Endothelial cell of umbilical vein (primary cell): ENCODE measurements around the gene EEF1G. TPM values are rescaled to one million over a fixed set of nuclear protein-coding genes. Genes with fewer than 3 reads are reported as not detected.
"Not testable (repeated sequence)": the region's sequence is repeated elsewhere in the genome, so short reads cannot be mapped to it uniquely, and the experiment has no call there.

Experiments used
- BruUV-seq: library from RNA; stranded (reverse); fragments of 400-500 nt; replicated peaks from 2 replicates; lab custom pipeline; 2021; lab: Mats Ljungman, UMichigan
- CTCF ChIA-PET: fragments of 300-600, 350-600 bp; sonication (Branson Sonifier 250); formaldehyde crosslinking; loops from one replicate; lab custom pipeline; 2021; ENCODE audit warnings: antibody characterized with exemption, inconsistent platforms; lab: Charles Lee
- POLR2A ChIA-PET: fragments of 300-600, 350-600 bp; sonication (Branson Sonifier 250); formaldehyde crosslinking; loops from one replicate; lab custom pipeline; 2021; ENCODE audit warnings: antibody characterized with exemption, inconsistent platforms; lab: Charles Lee
- DNase-seq: peaks from one replicate; pipeline ENCODE4 v3.0.0-alpha.2; 2011; ENCODE audit warnings: low read depth, low spot score
- FAIRE-seq: peaks from 2 replicates; lab custom pipeline; 2011; peaks lifted over from hg19 to GRCh38; lab: Jason Lieb, UNC
- H2AFZ ChIP-seq: 2 replicates; pipeline ENCODE4 v1.6.0; 2012; ENCODE audit warnings: low read depth, low read length, control low read depth, inconsistent platforms
- H3K27ac ChIP-seq: 2 replicates; pipeline ENCODE4 v1.5.1; 2011; ENCODE audit warnings: low read depth, mild to moderate bottlenecking, control low read depth, low read length, moderate library complexity; ENCODE audit not compliant: insufficient read depth
- H3K27me3 ChIP-seq, 2 experiments: 2 replicates each; pipeline versions ENCODE4 v1.6.0 to v1.6.1; 2011; ENCODE audit warnings: low read length in 2 of 2, mixed read lengths in 1 of 2; ENCODE audit not compliant: control insufficient read depth in 2 of 2, insufficient read depth in 2 of 2
- H3K36me3 ChIP-seq, 2 experiments: 2 replicates in 1 of 2; 3 replicates in 1 of 2; pipeline ENCODE4 v1.5.1; 2011; ENCODE audit warnings: low read length in 2 of 2, mild to moderate bottlenecking in 1 of 2, moderate library complexity in 1 of 2; ENCODE audit not compliant: control insufficient read depth in 2 of 2, insufficient read depth in 2 of 2; ENCODE audit errors: extremely low read depth in 1 of 2
- H3K4me1 ChIP-seq: 3 replicates; pipeline ENCODE4 v1.5.1; 2011; ENCODE audit warnings: mild to moderate bottlenecking, low read length; ENCODE audit not compliant: control insufficient read depth, insufficient read depth; ENCODE audit errors: extremely low read depth
- H3K4me2 ChIP-seq: 2 replicates; pipeline ENCODE4 v1.6.1; 2011; ENCODE audit warnings: low read length, control low read depth, mixed read lengths; ENCODE audit not compliant: insufficient read depth
- H3K4me3 ChIP-seq, 3 experiments: fragments of 200-600 bp in 1 of 3; sonication (generic), shearing (Covaris generic) in 1 of 3; replicated peaks in 1 of 3; 2 replicates each; pipeline ENCODE4 v1.5.1; 2011 to 2016; ENCODE audit warnings: control low read depth in 3 of 3, low read length in 3 of 3, mild to moderate bottlenecking in 2 of 3, inconsistent platforms in 1 of 3, low read depth in 1 of 3, moderate library complexity in 1 of 3; ENCODE audit not compliant: insufficient read depth in 1 of 3
- H3K79me2 ChIP-seq: 2 replicates; pipeline ENCODE4 v1.6.0; 2012; ENCODE audit warnings: low read length, inconsistent platforms; ENCODE audit not compliant: control insufficient read depth, insufficient read depth
- H3K9ac ChIP-seq: replicated peaks from 2 replicates; pipeline ENCODE3; 2011; ENCODE audit warnings: low read length, control low read depth; ENCODE audit not compliant: insufficient read depth; ENCODE audit errors: extremely low read depth
- H3K9me1 ChIP-seq: replicated peaks from 3 replicates; pipeline ENCODE4 v1.6.0; 2011; ENCODE audit warnings: mild to moderate bottlenecking, low read length; ENCODE audit not compliant: control insufficient read depth, insufficient read depth; ENCODE audit errors: extremely low read depth
- H3K9me3 ChIP-seq: replicated peaks from 2 replicates; pipeline ENCODE4 v1.5.1; 2012; ENCODE audit warnings: low read length, inconsistent platforms; ENCODE audit not compliant: control insufficient read depth, insufficient read depth
- H4K20me1 ChIP-seq: replicated peaks from 2 replicates; pipeline ENCODE3; 2011; ENCODE audit warnings: mild to moderate bottlenecking, low read length; ENCODE audit not compliant: control insufficient read depth, insufficient read depth; ENCODE audit errors: extremely low read depth
- FOS ChIP-seq: IDR thresholded peaks from 2 replicates; pipeline ENCODE4 v1.6.1; 2011; ENCODE audit warnings: mild to moderate bottlenecking, low read length, moderate library complexity, borderline replicate concordance; ENCODE audit not compliant: insufficient read depth
- POLR2AphosphoS5 ChIP-seq: IDR thresholded peaks from 2 replicates; pipeline ENCODE4 v1.6.1; 2012; ENCODE audit warnings: low read depth, mild to moderate bottlenecking, control low read depth, low read length, moderate library complexity; ENCODE audit not compliant: insufficient read depth
- dilution Hi-C: fragments of 300-500 bp; cut with MboI; formaldehyde crosslinking; loops from one replicate; pipeline ENCODE4 v1.15.0; 2019; ENCODE audit warnings: low sequenced_read_pairs; ENCODE audit not compliant: extremely low pct_ligation_motif_present
- intact Hi-C: fragments of 100-400 bp; cut with micrococcal nuclease; formaldehyde crosslinking; loops from one replicate; pipeline ENCODE4 v1.10.0; 2022
- polyA plus RNA-seq, 4 experiments: library from polyadenylated mRNA; depleted of rRNA in 3 of 4; stranded (reverse) in 3 of 4; unstranded in 1 of 4; fragments of >200 nt; gene quantifications; 2 replicates each; pipeline versions ENCODE4 v1.2.1 to v1.2.3, GENCODE V29; 2011 to 2012; ENCODE audit warnings: missing spikeins in 1 of 4
- total RNA-seq: library from RNA; stranded (reverse); gene quantifications from 2 replicates; pipeline ENCODE4 v1.2.3, GENCODE V29; 2021
- TF ChIP-seq, protein P1 (sequence below), 2 donors: IDR thresholded peaks; 1 replicate in 1 of 2; 2 replicates in 1 of 2; pipeline ENCODE4 v1.5.1; 2011; ENCODE audit warnings: low read length in 2 of 2, mild to moderate bottlenecking in 2 of 2, moderate library complexity in 2 of 2, control low read depth in 1 of 2, inconsistent platforms in 1 of 2, low read depth in 1 of 2; ENCODE audit not compliant: insufficient read depth in 1 of 2; ENCODE audit errors: extremely low read depth in 1 of 2

EEF1G gene
- total and polyA plus RNA-seq, 2 donors (not counting 3 experiments of a cell fraction or from before 2014, with no cell fraction given), result 1,341 to 2,133 TPM

DNA sequence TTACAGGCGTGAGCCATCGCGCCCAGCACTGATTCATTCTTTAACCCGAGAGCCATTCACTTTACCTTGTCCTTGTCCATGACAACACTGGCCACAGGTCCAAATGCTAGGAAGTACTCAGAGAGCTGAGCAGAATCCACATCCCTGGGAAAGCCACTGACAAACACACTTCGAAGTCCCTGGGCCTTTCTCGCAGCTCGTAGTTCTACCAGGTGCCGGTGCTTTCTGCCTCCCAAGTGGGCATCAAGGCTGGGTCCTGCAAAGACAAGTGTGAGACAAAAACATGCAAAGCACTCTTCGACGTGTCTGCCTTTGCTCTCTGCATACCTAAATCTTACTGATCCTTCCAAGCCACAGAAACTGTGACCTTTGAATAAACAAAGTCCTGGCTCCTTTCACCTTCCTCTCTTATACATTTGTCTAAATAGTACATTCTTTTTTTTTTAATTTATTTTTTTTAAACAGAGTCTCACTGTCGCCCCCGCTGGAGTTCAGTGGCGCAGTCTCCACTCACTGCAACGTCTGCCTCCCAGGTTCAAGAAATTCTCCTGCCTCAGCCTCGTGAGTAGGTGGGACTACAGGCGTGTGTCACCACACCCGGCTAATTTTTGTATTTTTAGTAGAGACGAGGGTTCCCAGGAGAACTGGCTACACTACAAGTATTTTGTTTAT lies 15.4 kb upstream of the EEF1G start:
- Histone ChIP-seq H3K9me1 (no peaks in the 10 kb centered on the region), H3K27ac (no peak overlapping the region), H2AFZ (no peak overlapping the region), H3K36me3 (peaks cover 9 to 12% of the 10 kb centered on the region in 2 experiments), H4K20me1 (no peaks in the 10 kb centered on the region), H3K9ac (no peak overlapping the region), H3K27me3 (no peaks in the 10 kb centered on the region), H3K9me3 (no peaks in the 10 kb centered on the region), H3K79me2 (peaks cover 9% of the 10 kb centered on the region), H3K4me3 (no peak overlapping the region), H3K4me2 (no peak overlapping the region), H3K4me1 (peaks cover 18% of the 10 kb centered on the region)
- no TSS peak for BruUV-seq
- TF ChIP-seq, protein P1, sequence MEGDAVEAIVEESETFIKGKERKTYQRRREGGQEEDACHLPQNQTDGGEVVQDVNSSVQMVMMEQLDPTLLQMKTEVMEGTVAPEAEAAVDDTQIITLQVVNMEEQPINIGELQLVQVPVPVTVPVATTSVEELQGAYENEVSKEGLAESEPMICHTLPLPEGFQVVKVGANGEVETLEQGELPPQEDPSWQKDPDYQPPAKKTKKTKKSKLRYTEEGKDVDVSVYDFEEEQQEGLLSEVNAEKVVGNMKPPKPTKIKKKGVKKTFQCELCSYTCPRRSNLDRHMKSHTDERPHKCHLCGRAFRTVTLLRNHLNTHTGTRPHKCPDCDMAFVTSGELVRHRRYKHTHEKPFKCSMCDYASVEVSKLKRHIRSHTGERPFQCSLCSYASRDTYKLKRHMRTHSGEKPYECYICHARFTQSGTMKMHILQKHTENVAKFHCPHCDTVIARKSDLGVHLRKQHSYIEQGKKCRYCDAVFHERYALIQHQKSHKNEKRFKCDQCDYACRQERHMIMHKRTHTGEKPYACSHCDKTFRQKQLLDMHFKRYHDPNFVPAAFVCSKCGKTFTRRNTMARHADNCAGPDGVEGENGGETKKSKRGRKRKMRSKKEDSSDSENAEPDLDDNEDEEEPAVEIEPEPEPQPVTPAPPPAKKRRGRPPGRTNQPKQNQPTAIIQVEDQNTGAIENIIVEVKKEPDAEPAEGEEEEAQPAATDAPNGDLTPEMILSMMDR (IDR thresholded peaks at IDR 0.05; ENCODE audit: extremely low read depth in 1 of 2, insufficient read depth in 1 of 2, low read depth in 1 of 2, low read length in 2 of 2), result peak; percentile 23 to 39
- TF ChIP-seq POLR2AphosphoS5 (no peak), FOS (no peak)
- ChIA-PET CTCF (interaction anchor here (0.9 to 1.5 kb wide), 5 partner anchors 12 to 28 kb away, joined by 3 to 9 read pairs (median 5); partner anchors contain the start of gene EEF1G), POLR2A (no interaction called here)
- dilution Hi-C loops (no loop called here), intact Hi-C loops (no loop called here)
- DNase-seq (peak; percentile 50), FAIRE-seq (no peak)

- H3K27ac ChIP-seq, H4K20me1 ChIP-seq, H3K9ac ChIP-seq, H3K79me2 ChIP-seq, BruUV-seq, H3K4me2 ChIP-seq, FAIRE-seq, H3K27me3 ChIP-seq, intact Hi-C loops, H3K9me3 ChIP-seq, H3K4me3 ChIP-seq, H3K36me3 ChIP-seq, H3K9me1 ChIP-seq, H2AFZ ChIP-seq, DNase-seq, dilution Hi-C loops, H3K4me1 ChIP-seq: not testable (repeated sequence)
- ChIA-PET CTCF (interaction anchor here (2.3 kb wide), 1 partner anchor 161 kb away, joined by 7 read pairs; no protein-coding TSS in a partner anchor), POLR2A (interaction anchor here (1.2 kb wide), 1 partner anchor 11 kb away, joined by 3 read pairs; no protein-coding TSS in a partner anchor)
These were observed 11.7 kb upstream of the EEF1G start for GRCh38 chr11:62585356-62585755.

DNA sequence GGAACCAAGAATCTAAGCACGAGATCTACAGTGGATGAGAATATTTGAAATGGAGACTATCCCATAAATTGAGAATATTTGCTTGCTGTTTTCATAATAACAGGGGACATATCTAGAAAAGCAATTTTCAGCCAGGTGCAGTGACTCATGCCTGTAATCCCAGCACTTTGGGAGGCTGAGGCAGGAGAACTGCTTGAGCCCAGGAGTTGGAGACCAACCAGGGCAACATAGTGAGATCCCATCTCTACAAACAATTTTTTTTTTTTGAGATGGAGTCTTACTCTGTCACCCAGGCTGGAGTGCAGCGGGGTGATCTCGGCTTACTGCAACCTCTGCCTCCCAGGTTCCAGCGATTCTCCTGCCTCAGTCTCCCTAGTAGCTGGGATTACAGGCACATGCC lies 8.0 kb upstream of the EEF1G start:
- CTCF ChIA-PET, result interaction anchor here (2.0 kb wide), 1 partner anchor 157 kb away, joined by 5 read pairs; no protein-coding TSS in a partner anchor
- POLR2A ChIA-PET, result not testable (repeated sequence)

More for the DNA sequence above, 8.0 kb upstream of the EEF1G start:
- H2AFZ ChIP-seq, BruUV-seq, H3K9ac ChIP-seq, H3K27me3 ChIP-seq, FAIRE-seq, H3K9me3 ChIP-seq, H3K27ac ChIP-seq, H3K9me1 ChIP-seq, H3K36me3 ChIP-seq, DNase-seq, H3K4me3 ChIP-seq, intact Hi-C loops, H3K79me2 ChIP-seq, dilution Hi-C loops, H4K20me1 ChIP-seq, H3K4me2 ChIP-seq: not testable (repeated sequence)
- peaks cover 19% of the 10 kb centered on the region for H3K4me1 ChIP-seq
